Ecto neural progenitor cell (in vitro differentiated cells): Measurements from ENCODE around the gene PRKN.
"Not testable (repeated sequence)": the region's sequence is repeated elsewhere in the genome, so short reads cannot be mapped to it uniquely, and the experiment has no call there.

ENCODE experiments used
- DNase-seq: peaks from one replicate; pipeline ENCODE4 v3.0.0-alpha.2; 2018; ENCODE audit warnings: low spot score

PRKN gene

DNA sequence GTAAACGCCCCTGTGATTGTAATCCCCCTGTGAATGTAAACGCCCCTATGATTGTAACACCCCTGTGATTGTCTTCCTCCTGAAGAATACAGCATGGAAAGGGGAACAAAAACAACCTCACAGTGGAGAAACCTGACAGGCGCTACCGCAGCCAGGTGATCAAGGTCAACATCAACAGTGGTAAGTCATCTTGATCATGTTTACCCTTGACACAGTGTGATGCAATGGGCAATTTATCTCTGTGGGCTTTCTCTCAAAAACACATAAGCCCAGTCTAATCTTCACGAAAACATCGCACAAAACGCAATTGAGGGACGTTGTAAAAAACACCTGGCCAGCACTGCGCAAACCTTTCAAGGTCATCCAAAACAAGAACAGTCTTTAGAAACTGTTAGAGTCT lies 277.2 kb downstream of the PRKN start:
- DNase-seq, result no peak

DNA sequence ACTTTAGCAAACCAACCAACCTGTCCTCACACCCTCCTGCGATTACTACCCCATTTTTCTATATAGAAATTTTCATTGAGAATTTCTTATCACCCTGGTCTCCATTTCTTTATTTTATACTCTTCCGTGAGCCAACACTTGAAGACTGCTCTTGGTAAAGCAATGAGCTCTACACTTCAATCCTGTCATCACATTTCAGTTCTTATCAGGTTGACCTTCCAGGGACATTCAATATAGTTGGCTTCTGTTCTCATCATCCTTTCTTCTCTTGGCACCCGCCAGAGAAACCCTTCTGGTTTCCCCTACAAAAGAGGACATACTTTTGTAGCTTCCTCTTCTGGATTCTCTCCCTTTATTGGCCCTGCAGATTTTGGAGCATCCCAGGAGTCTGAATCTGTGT lies 279.3 kb downstream of the PRKN start:
- no peak for DNase-seq

DNA sequence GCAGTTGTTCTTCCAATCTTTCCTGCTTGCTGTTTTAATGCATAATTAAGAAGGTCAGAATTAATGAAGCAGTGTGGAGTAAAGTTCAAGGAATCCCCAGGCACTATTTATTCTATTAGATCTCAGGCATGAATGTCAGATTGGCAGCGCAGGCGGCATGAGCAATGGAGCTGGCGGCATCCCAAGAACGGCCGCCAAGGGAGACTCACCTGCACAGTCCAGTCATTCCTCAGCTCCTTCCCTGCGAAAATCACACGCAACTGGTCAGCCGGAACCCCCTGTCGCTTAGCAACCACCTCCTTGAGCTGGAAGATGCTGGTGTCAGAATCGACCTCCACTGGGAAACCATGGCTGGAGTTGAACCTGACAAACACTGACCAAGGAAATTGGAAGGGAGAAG lies 284.5 kb downstream of the PRKN start:
- no peak for DNase-seq

DNA sequence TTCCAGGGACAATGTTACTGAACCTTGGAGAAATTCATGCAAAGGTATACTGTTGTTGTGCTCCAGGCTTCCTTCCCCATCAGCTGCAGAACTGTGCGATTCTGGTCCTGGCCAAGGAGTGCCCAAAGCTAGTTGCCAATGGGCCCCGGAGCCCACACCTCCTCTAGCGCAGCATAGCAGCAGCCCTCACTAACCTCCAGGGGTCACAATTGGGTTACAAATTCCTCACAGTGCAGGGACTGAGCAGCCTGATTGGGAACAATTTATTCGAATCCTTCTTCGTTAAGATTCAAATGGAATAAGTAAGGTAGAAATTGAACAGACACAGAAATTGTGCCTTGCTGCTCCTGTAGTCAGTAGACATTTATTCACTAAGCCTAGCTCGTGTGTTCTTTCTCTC lies 284.9 kb downstream of the PRKN start:
- peak; percentile 60 for DNase-seq

DNA sequence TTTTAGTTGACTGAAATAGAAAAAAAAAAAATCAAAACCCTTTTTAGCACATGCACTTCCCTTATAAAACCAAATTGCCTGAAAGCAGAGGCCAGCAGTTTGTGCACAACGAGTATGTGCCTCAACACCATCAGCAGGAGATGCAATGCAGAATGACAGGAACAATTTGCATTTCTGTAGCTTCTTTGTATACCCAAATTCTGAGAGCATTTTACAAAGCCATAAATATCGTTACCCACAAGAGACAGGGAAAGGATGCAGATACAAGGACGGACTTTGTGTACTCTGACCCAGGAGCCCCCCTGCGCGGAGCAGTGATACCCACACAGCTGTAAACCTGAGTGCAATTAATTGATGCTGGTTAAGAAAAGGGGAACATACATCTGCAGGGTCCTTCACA lies 285.6 kb downstream of the PRKN start:
- no peak for DNase-seq

DNA sequence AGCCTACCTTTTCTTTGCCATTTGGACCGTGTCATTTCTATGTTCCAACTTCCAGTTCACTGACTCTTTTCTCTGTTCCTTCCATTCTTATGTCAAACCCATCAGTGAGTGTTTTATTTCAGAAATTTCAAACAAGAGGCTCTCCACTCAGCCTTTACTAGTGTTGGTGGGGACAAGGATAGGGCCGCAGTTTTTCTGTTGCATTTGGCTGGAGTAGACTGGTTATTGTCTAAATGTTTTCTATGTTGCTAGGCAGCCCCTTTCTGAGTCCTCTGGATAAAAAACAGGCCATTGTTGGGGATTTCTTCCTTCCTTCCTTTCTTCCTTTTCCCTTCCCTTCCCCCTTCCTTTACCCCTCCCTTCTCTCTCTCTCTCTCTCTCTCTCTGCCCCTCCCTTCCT lies 288.6 kb downstream of the PRKN start:
- DNase-seq, result no peak

DNA sequence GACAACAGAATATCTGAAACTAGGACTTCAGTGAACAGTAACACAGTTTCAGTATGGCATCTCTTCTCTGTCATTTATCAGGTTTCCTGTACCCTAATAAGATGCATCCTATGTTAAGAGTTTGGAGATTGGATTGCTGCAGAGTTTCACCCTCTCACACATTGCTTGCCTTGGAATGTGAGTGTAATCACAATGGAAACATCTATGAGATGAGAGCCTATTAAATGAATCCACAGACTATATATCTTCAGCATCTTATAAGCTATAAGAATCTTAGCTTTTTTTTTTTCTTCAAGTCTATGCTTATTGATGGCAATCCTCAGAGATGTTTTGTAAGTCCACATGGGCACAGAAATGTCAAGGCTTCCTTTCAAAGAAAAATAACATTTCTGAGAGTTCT lies 292.5 kb downstream of the PRKN start:
- no peak for DNase-seq

DNA sequence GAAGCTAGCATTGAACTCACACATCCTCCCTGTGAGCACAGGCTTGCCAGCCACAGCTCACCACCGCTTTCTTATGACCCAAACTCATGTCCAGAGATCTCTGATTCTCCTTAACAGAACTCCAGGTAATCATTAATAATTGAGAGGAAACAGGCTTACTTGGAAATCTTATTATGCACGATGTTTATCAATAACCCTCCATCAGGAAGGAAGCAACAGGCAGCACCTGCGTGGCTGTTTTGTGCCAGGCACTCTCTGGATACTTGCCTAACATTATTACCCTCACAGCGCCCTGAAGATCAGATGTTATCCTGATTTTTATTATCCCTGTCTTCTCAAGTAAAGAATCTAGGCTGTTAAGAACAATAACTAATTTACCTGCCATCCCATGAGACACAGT lies 306.6 kb downstream of the PRKN start:
- no peak for DNase-seq

DNA sequence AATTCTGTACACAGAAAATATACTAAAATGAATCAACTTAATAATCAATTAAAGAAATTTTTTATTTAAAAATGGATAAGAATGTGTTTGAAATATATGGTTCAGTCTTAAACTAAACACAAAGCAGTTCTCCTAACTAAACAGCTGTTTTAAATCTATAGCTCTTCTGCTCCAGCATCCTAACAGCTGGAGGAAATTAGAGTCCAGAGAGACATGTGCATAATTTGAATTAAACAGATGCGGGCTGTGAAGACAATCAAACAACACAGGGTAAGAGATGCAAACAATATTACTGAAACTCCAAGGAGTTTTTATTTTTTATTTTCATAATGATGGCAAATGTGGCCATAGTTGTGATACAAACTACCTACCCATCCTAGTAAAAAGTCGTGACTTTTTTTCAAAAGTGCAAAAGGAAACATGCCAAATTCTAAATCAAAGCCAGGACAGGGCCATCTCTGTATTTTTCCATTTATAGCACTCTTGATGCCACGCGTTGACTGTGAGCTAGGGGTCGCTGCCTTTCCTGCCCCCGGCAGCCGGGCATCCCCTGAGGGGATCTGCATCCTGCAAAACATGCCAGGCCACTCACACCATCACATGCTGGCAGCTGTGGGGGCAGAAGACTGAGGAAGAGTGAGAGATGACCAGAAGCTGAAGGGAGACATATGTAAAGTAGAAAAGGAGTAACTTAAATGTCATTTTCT lies 310.6 kb downstream of the PRKN start:
- no peak for DNase-seq

DNA sequence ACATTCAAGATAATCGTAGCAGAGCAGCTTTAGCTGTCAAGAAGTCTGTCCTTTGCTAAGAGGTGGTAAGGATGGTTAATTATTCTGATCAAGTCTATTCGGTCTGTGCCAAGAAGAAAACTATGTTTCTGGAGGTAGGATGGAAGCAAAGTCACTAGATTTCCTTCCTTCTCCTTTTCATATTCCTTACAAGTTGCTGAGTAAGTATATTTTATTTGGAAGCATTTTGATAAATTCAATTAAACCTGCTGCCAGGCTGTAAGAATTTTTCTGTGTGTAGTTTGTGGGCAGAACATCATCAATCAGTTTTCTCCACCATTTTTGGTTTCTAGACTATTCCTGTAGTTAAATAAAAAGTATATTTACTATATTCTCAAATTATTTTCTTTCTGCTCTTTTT lies 311.3 kb downstream of the PRKN start:
- DNase-seq, result no peak

DNA sequence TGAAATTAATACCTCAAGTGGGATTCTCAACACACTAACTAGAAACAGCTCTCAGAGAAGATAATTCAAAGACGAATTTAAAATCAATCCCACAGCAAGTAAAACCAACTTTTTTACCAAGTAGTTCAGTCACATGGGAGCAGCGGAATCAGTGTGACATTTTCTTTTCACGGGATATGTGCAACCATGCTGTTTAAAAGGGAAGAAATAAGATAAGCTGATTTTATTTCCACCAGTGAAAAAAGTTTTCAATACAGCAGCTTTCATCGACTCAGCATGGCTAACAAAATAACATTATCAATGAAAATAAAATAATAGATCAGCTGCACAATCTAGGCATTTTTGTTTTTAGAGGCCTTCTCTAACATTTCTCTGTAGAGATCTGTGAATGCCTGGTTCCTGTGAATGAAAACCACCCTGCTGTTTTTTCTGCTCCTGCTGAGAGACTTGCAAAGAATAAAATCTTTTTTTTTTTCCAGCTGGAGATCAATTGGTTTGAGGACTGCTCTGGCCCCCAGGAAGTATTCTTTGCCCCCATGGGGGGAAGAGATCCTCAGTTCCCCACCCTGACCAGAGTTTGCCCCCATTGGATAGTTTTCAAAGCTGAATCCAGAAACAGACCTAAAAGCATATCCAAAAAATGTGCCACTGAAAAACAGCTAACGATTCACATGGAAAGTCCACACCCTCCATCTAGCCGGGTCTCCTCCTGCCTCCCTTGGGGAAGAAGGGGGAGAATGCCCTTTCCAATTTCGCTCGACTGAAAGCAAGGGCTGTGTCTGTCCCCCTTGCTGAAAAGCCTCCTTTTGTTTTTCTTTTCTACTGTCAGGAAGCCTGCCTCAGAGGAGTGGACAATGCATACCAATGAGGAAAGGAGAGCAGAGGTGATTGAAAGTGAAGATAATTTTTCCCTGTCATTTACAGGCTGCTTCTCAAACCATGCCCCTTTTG lies 317.6 kb downstream of the PRKN start:
- DNase-seq, result peak; percentile 64

DNA sequence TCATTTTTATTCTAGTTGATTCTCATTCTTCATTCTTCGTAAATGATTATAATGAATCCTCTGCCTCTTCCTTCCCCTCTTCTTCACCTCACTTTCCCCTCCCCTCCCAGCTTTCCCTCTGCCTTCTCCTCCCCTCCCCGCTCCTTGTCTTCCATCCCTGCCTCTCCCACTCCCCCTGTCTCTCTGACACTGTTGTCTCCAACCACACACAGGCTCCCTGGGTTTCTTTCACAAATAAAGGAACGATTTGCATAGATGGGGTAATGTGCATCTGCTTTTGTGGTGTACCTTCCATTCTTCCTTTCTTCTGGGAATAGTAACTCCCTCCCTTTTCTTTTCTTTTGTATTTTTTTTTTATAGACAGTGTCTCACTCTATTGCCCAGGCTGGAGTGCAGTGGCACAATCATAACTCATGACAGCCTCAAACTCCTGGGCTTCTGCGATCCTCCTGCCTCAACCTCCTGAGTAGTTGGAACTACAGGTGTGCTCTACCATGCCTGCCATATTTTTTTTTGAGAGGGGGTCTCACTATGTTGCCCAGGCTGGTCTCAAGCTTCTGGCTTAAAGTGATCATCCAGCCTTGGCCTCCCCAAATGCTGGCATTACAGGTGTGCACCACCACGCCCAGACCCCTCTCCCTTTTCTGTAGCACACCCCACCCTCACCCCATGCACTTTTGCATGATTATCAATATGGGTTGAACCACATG lies 318.6 kb downstream of the PRKN start:
- no peak for DNase-seq

DNA sequence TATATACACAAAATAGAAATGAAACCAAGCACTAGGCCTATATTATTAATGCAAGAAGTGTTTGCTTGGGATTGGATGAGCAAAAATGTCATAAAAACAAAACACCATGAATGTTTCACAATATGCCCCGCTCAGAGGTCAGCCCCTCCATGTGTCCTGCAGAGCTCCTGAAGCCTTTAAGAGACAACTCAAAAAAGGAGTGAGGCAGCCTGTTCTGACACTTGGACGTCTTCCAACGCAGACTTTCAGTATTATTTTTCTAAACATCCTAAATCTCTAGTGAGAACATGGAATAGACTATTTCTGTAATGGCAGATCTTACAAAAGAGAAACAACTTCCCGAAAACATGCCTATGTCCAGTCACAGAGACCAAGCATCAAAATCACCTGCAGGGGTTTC lies 322.6 kb downstream of the PRKN start:
- no peak for DNase-seq

DNA sequence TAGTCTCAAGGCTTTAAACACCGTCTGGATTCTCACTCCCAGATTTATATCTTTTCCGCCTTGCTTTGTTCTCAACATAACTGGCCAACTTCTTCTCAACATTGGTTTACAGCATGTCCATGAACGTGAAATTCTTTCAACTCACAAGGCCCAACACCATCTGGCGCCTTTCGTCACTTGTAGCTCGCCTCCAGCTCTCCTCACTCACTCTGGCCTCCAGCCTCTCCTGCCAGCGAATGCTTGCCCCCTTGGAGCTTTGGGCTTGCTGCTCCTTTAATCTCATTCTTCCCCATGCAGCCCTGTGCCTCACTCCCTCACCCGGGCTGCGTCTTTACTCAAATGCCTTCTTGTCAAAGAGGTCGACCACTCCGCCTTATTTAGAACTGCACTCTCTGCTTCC lies 324.5 kb downstream of the PRKN start:
- no peak for DNase-seq

DNA sequence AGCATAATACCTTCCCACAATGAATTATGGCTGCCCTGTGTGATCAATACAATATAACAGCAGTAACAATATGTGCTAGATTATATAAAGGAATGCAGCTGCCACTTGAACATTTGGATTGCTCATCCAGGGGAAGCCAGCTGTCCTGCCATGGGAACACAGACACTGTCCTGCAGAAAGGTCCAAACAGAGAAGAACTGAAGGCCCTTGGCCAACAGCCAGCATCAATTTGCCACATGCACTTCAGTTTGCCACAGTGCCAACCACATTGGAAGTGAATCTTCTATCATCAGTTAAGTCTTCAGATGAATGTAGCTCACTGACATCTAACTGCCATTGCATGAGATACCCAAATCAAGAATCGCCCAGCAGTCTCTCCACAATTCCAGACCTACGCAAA lies 332.4 kb downstream of the PRKN start:
- no peak for DNase-seq

DNA sequence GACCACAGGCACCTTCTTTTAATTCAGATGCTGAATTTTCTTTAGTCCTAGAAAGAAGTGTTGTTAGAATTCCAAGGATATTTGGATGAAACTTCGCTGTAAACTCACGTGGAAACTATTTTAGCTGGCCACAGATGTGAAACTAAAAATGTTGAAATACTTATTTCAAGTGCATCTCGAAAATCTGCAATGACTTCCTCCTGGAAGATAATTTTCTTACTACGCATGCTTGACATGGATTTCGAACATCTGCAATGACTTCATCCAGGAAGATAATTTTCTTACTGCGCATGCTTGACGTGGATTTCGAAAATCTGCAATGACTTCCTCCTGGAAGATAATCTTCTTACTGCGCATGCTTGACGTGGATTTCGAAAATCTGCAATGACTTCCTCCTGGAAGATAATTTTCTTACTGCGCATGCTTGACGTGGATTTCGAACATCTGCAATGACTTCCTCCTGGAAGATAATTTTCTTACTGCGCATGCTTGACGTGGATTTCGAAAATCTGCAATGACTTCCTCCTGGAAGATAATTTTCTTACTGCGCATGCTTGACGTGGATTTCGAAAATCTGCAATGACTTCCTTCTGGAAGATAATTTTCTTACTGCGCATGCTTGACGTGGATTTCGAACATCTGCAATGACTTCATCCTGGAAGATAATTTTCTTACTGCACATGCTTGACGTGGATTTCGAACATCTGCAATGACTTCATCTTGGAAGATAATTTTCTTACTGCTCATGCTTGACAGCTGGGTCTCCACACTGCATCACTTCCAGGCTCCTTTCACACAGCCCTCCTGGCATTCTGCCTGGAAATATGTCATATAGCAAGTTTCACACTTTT lies 336.4 kb downstream of the PRKN start:
- not testable (repeated sequence) for DNase-seq

DNA sequence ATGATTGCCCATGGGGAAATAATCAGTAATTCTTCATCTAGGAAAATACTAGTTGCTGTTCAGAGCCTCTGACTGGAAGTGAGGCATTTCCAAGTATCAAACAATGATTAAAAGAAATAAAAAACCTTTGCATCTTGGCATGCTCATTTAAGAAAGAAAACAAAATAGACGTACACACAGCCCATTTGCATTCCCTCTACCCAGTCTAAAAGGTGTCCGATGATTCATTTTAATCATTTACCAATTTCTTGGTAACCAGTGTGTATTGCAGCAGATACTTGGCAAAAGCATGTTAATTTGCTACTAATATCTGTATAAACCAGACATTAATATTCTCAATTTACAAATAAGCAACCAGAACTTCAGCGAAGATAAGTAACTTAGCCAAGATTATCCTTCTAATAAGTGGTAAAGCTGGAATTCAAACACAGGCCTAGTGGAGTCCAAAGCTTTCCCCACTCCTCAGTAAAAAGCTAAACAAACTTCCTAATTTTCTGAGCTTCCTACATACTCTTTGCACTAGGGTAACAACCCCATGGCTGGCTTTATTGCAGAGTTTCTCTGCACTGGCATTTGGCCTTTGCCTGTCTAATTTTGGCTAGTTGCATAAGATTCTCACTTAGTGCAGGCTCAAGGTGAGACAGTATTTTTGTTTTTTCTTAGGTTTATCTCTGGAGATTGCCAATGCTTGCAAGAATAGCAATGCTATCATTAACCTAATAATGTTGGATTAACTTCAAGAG lies 338.1 kb downstream of the PRKN start:
- DNase-seq, result no peak

DNA sequence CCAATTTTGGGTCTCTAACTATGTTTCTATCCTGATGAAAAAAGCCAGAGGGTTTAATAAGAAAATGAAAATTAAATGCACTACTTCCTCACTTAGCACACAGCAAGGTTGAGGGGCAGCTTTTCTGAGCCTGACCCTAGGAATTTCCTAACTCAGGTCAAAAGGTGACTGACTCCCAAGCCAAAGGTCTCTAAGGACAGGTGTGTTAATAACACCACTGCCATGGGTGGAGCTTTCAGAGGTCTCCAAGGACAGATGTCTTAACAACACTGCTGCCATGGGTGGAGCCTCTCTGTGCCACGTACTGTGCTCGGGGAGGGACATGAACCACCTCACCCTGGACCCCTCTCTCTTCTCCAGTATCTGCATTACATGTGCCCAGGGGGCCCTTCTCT lies 339.2 kb downstream of the PRKN start:
- no peak for DNase-seq

DNA sequence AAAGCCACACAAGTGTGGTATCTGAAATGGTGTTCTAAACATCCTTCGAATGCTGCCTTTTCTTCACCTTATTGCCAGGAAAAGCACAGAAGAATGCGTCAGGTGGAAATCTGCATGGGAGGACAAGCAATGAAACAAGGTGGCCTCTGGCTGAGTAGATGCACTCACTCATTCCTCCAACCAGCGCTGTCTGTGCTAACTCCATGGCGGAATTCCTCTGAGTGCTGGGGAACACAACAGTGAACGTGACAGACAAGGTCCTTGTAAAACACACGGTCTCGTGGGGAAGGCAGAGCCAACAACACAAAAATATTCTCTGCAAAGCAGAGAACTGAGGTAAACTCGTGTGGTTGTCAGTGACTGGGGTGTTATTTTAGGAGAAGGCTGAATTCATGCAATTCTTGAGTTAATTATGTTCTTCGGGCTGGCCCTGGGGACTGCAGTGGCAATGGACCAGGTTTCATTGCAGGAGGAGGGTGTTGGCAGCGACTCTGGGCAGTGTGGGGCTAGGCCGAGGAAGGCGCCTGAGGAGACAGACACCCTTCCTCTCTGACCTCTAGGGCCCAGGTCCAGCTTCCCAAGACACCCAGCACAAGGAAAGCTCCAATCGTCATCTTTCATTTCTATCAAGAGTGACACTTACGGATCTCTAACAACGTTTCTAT lies 339.7 kb downstream of the PRKN start:
- no peak for DNase-seq

DNA sequence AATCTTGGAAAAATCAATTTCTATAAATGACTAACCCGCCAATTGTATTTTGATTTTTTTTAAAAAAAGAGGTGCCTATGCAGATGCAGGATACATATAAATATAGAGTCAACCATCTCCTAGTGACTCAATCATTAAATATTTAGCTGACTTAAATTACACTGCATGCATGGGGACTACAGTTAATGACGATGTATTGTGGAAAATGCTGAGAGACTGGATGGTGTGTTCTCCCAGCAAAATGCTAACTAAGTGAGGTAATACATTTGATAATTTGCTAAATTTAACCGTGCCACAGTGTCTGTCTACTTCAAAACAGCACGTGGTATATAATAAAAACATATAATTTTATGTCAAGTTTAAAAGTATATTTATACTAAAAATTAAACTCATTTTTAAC lies 341.6 kb downstream of the PRKN start:
- DNase-seq, result no peak
